22Rv1 (cell line): ENCODE data around the gene MSANTD1.

Experiments
- H3K27ac ChIP-seq: fragments of 450-650 bp; 2 replicates; pipeline ENCODE4 v1.5.1; 2017
- ZFX ChIP-seq: fragments of 450-650 bp; IDR thresholded peaks from 2 replicates; pipeline ENCODE4 v1.6.1; 2017; ENCODE audit warnings: antibody characterized with exemption, borderline replicate concordance
- TF ChIP-seq, protein P1 (sequence below): fragments of 450-650 bp; IDR thresholded peaks from 2 replicates; pipeline ENCODE4 v1.5.1; 2017; ENCODE audit warnings: mild to moderate bottlenecking

Gene MSANTD1

DNA sequence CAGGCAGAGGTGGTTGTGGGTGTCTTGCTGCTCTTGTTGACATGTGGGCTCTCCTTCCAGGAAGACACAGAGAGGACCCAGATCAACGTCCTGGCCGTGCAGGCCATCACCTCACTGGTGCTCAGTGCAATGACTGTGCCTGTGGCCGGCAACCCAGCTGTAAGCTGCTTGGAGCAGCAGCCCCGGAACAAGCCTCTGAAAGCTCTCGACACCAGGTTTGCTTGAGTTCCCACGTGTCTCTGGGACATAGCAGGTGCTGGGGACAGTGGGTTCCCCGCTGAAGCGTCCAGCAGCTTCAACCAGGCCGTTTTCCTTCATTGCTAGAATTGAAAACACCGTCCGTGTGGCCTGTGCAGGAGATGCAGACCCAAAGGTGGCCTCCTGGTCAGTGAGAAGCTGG is 25.6 kb upstream of the MSANTD1 start:
- H3K27ac ChIP-seq: no peak overlapping the region
- TF ChIP-seq, protein P1, sequence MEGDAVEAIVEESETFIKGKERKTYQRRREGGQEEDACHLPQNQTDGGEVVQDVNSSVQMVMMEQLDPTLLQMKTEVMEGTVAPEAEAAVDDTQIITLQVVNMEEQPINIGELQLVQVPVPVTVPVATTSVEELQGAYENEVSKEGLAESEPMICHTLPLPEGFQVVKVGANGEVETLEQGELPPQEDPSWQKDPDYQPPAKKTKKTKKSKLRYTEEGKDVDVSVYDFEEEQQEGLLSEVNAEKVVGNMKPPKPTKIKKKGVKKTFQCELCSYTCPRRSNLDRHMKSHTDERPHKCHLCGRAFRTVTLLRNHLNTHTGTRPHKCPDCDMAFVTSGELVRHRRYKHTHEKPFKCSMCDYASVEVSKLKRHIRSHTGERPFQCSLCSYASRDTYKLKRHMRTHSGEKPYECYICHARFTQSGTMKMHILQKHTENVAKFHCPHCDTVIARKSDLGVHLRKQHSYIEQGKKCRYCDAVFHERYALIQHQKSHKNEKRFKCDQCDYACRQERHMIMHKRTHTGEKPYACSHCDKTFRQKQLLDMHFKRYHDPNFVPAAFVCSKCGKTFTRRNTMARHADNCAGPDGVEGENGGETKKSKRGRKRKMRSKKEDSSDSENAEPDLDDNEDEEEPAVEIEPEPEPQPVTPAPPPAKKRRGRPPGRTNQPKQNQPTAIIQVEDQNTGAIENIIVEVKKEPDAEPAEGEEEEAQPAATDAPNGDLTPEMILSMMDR: no peak
- no peak for TF ChIP-seq ZFX

- H3K27ac ChIP-seq: no peak overlapping the region
- TF ChIP-seq, protein P1: no peak
- no peak for TF ChIP-seq ZFX
Observed at GRCh38 chr4:3223956-3224748, 24.8 kb upstream of the MSANTD1 start.

- H3K27ac ChIP-seq: no peak overlapping the region
- no peak for TF ChIP-seq ZFX
- TF ChIP-seq, protein P1: no peak
Observed at GRCh38 chr4:3225071-3225850, 23.7 kb upstream of the MSANTD1 start.

- TF ChIP-seq, protein P1: no peak
- TF ChIP-seq ZFX: no peak
- H3K27ac ChIP-seq: peak overlapping the region; percentile 23; the same call in 1 of the 2 replicates
Observed at GRCh38 chr4:3225936-3226335, 23.0 kb upstream of the MSANTD1 start.

DNA sequence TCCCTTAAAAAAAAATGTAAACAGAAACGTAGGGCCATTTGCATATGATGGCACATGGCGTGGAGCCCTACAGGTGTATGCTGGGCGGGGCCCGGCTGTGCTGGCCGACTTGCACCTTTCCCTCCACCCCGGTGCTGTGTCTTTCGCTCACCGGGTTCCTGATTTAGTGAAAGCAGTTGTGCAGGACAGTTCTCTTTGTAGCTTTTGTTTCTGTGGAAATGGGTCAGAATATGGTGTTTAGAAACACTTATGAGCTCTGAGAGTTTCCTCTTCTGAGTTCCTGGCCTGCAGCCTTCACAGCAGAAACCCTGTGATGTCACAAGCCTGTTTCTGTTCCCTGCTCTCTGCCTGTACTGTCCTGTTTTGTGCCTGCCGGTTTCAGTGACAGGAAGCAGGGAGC is 22.5 kb upstream of the MSANTD1 start:
- TF ChIP-seq, protein P1: no peak
- TF ChIP-seq ZFX: no peak
- H3K27ac ChIP-seq: peak overlapping the region; percentile 23; the same call in 1 of the 2 replicates

- TF ChIP-seq, protein P1: no peak
- TF ChIP-seq ZFX: no peak
- H3K27ac ChIP-seq: peak overlapping the region; percentile 23; the same call in 1 of the 2 replicates
Observed at GRCh38 chr4:3226944-3227343, 22.0 kb upstream of the MSANTD1 start.
